ENCODE results near the gene IRF6. TPM values are rescaled to one million over a fixed set of nuclear protein-coding genes. Genes with fewer than 3 reads are reported as not detected.
A peak's percentile ranks its signal among the peaks of the same experiment; 100 is the strongest.

Gene IRF6
- total and polyA plus RNA-seq, 2 of the 8 experiments (the other 6 are each of a cell fraction or from before 2014, with no cell fraction given), result 9.6 to 13.4 TPM

DNA sequence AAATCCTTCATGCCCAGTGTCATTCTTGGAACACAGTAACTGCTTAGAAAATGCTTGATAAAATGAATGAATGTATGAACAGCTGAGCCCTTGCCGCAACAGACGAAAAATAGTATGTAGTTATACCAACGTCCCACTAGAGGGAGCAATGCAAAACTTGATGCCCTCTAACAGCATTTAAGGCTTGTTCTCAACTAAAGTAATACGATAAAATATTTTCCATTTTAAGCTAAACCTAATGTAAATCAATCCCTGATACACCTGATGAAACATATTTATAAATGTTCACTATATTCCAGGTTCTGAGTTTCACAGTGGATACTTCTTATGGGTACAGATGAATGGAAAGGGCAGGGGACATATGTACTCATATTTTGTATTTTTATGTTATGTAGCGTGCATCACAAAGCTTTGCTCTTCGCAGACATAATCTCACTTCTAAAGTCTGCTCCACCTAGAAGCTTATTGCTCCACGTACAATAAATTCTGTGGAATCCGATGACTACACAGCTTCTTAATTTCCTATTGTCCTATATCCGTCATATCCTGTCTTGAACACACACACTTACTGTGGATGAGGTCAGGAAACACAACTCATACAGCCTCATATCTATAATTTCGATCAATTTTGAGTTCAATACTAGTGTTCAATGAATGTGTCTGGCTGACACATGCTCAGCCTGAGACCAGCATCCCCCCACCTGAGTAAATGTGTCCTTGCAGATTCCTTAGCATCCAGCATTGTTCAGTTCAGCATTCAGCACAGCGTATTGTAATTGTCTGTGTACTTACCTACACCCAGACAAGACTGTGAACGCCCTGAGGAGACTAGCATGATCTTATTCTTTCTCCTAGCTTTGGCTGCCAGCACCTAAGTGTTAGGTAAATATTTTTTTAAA lies 17.4 kb upstream of the IRF6 start:
- H2AFZ ChIP-seq (ENCODE audit: low read length), result peak overlapping the region; percentile 73; the same call in 1 of the 2 replicates
- no peak overlapping the region for H2BK120ac ChIP-seq (replicated peaks; ENCODE audit: low read depth, low read length)
- no peak overlapping the region for H3K27ac ChIP-seq (ENCODE audit: low read depth, low read length)
- no peak for TF ChIP-seq KDM5A (IDR thresholded peaks at IDR 0.05; ENCODE audit: low read length)
- TF ChIP-seq RFX5 (IDR thresholded peaks at IDR 0.05; ENCODE audit: borderline replicate concordance, low read depth, low read length), result no peak
- no peak for TF ChIP-seq RBBP5 (IDR thresholded peaks at IDR 0.05; ENCODE audit: borderline replicate concordance, low read depth, low read length)
- TF ChIP-seq, protein P1, sequence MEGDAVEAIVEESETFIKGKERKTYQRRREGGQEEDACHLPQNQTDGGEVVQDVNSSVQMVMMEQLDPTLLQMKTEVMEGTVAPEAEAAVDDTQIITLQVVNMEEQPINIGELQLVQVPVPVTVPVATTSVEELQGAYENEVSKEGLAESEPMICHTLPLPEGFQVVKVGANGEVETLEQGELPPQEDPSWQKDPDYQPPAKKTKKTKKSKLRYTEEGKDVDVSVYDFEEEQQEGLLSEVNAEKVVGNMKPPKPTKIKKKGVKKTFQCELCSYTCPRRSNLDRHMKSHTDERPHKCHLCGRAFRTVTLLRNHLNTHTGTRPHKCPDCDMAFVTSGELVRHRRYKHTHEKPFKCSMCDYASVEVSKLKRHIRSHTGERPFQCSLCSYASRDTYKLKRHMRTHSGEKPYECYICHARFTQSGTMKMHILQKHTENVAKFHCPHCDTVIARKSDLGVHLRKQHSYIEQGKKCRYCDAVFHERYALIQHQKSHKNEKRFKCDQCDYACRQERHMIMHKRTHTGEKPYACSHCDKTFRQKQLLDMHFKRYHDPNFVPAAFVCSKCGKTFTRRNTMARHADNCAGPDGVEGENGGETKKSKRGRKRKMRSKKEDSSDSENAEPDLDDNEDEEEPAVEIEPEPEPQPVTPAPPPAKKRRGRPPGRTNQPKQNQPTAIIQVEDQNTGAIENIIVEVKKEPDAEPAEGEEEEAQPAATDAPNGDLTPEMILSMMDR (IDR thresholded peaks at IDR 0.05; ENCODE audit: control extremely low read depth in 1 of 3, insufficient read depth in 1 of 3, low read depth in 1 of 3, low read length in 3 of 3), result peak in 2 of 3 experiments; percentile 45 to 75; a peak in 2 of 4 replicates
- no peak for TF ChIP-seq SUZ12 (IDR thresholded peaks at IDR 0.05; ENCODE audit: low read length)
- TF ChIP-seq BACH1 (IDR thresholded peaks at IDR 0.05; ENCODE audit: low read length), result no peak
- no peak for TF ChIP-seq CHD2 (IDR thresholded peaks at IDR 0.05; ENCODE audit: low read length)
- no peak for TF ChIP-seq SP2 (IDR thresholded peaks at IDR 0.05; ENCODE audit: low read length)
- TF ChIP-seq SP1 (IDR thresholded peaks at IDR 0.05; ENCODE audit: low read depth, low read length), result no peak
- no peak for TF ChIP-seq TAF7 (optimal IDR thresholded peaks at IDR 0.05; ENCODE audit: borderline replicate concordance, low read depth, low read length)

More for the DNA sequence above, 17.4 kb upstream of the IRF6 start:
- Histone ChIP-seq H3K23ac (ENCODE audit: insufficient read length) (no peak overlapping the region), H4K91ac (replicated peaks; ENCODE audit: insufficient read length, low read length) (no peak overlapping the region), H3K14ac (ENCODE audit: insufficient read length) (no peak overlapping the region), H3K79me2 (ENCODE audit: control insufficient read depth in 1 of 2, insufficient read depth in 2 of 2, low read length in 2 of 2) (no peaks in the 10 kb centered on the region), H2BK20ac (ENCODE audit: low read length) (no peak overlapping the region), H3K18ac (ENCODE audit: extremely low read depth, low read length) (no peak overlapping the region), H2BK15ac (ENCODE audit: low read length) (no peak overlapping the region), H3K4me3 (ENCODE audit: extremely low read depth in 1 of 4, insufficient read depth in 2 of 4, low read depth in 3 of 4, low read length in 4 of 4) (no peak overlapping the region), H4K8ac (ENCODE audit: extremely low read depth, insufficient read depth, low read length) (no peak overlapping the region), H2AK5ac (ENCODE audit: low read depth, low read length) (no peak overlapping the region), H3K27me3 (replicated peaks in 1 of 4; ENCODE audit: control insufficient read depth in 3 of 4, extremely low read depth in 1 of 4, insufficient read depth in 3 of 4, low read length in 3 of 4) (no peaks in the 10 kb centered on the region; a peak in 1 of 7 replicates), H2BK5ac (ENCODE audit: low read depth, low read length) (no peak overlapping the region), H3K23me2 (ENCODE audit: low read depth, low read length) (no peaks in the 10 kb centered on the region), H3K4me1 (replicated peaks in 1 of 4; ENCODE audit: control insufficient read depth in 3 of 4, insufficient read depth in 4 of 4, low read length in 3 of 4) (no peaks in the 10 kb centered on the region), H3K79me1 (ENCODE audit: low read depth, low read length) (no peaks in the 10 kb centered on the region), H3K36me3 (ENCODE audit: control insufficient read depth in 2 of 4, insufficient read depth in 4 of 4, low read length in 3 of 4) (no peaks in the 10 kb centered on the region), H3K9ac (replicated peaks in 1 of 4; ENCODE audit: extremely low read depth in 1 of 4, low read depth in 3 of 4, low read length in 3 of 4) (no peak overlapping the region), H3K56ac (replicated peaks; ENCODE audit: insufficient read length, low read depth, low read length) (no peak overlapping the region), H2BK12ac (ENCODE audit: low read depth, low read length) (no peak overlapping the region), H3K4ac (replicated peaks; ENCODE audit: insufficient read length, low read depth, low read length) (no peak overlapping the region), H3K9me3 (ENCODE audit: insufficient read depth in 2 of 2, low read depth in 1 of 2, low read length in 1 of 2) (no peaks in the 10 kb centered on the region), H4K20me1 (replicated peaks in 1 of 2; ENCODE audit: control insufficient read depth in 1 of 2, insufficient read depth in 2 of 2, low read length in 2 of 2) (no peaks in the 10 kb centered on the region), H4K5ac (ENCODE audit: insufficient read length, low read depth, low read length) (no peak overlapping the region), H3K4me2 (ENCODE audit: insufficient read depth in 1 of 2, low read depth in 2 of 2, low read length in 2 of 2) (no peak overlapping the region)
- ChIA-PET CTCF (ENCODE audit: partially characterized antibody) (interaction anchor here (0.7 to 11.7 kb wide), 48 partner anchors 10 to 1734 kb away, joined by 3 to 254 read pairs (median 4); partner anchors contain the start of gene IRF6), POLR2A (ENCODE audit: partially characterized antibody) (interaction anchor here (1.2 to 1.8 kb wide), 2 partner anchors 8 to 551 kb away, joined by 3 to 4 read pairs; no protein-coding TSS in a partner anchor)
- 42% methylated on average over 12 of the region's 12 CpGs; no CpG with 5 or more reads in 1 of the 2 experiments for WGBS, 2 experiments (ENCODE audit: extremely low coverage in 1 of 2, insufficient coverage in 1 of 2, insufficient read length in 1 of 2, insufficient replicate concordance in 2 of 2, low coverage in 1 of 2, low lambda C conversion rate in 2 of 2, missing lambda C conversion rate in 1 of 2)
- DNase-seq (ENCODE audit: low read depth in 1 of 2, low spot score in 2 of 2), result no peak
- no peak for FAIRE-seq

Measured in H1 (cell line).